GM06990 (cell line): ENCODE data around the gene HLA-DQA1.

Source experiments
- DNase-seq: peaks from one replicate; pipeline ENCODE4 v3.0.0-alpha.2; 2011; ENCODE audit not compliant: insufficient read length; ENCODE audit errors: extremely low read depth
- H3K27me3 ChIP-seq: replicated peaks from 2 replicates; pipeline ENCODE4 v1.6.0; 2011; ENCODE audit warnings: low read length; ENCODE audit not compliant: control insufficient read depth, insufficient read depth
- H3K36me3 ChIP-seq: 2 replicates; pipeline ENCODE4 v1.5.1; 2011; ENCODE audit warnings: low read length; ENCODE audit not compliant: control insufficient read depth, insufficient read depth
- H3K4me3 ChIP-seq: replicated peaks from 2 replicates; pipeline ENCODE4 v1.5.1; 2011; ENCODE audit warnings: low read depth, mild to moderate bottlenecking, control low read depth, low read length
- TF ChIP-seq, protein P1 (sequence below): IDR thresholded peaks from 2 replicates; pipeline ENCODE4 v1.5.1; 2011; ENCODE audit warnings: low read length, control low read depth, mild to moderate bottlenecking, inconsistent platforms; ENCODE audit not compliant: insufficient read depth, poor library complexity, severe bottlenecking

Gene HLA-DQA1

DNA sequence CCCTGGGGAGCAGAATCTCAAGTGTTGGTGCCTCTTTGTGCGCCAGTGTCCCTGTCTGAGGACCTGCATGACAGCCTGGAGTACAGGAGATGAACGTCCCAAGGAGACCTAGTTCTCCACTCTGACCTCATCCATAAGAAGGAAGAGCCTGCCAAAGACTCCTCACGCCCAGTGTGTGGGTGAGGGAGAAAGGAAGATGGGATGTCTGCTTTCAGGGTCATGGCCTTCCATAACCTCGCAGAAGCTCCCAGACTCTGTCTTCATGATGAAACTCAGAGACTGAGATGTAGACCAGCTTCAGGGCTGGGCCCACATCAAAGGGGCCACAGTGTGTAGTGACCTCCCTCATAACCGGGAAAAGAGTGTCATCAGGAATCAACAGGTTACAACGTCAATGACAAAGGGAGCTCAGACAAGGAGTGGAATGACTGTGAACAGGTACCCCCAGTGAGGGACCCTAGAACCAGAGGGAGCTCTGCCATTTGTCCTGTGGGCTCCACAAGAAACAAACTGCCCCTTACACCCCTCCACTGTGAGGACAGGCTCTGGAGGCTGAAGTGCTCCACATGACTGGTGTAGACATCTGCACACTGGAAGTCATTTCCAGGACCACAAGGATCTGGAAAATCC lies 21.2 kb downstream of the HLA-DQA1 start:
- no peak overlapping the region for H3K4me3 ChIP-seq
- no peak for DNase-seq
- TF ChIP-seq, protein P1, sequence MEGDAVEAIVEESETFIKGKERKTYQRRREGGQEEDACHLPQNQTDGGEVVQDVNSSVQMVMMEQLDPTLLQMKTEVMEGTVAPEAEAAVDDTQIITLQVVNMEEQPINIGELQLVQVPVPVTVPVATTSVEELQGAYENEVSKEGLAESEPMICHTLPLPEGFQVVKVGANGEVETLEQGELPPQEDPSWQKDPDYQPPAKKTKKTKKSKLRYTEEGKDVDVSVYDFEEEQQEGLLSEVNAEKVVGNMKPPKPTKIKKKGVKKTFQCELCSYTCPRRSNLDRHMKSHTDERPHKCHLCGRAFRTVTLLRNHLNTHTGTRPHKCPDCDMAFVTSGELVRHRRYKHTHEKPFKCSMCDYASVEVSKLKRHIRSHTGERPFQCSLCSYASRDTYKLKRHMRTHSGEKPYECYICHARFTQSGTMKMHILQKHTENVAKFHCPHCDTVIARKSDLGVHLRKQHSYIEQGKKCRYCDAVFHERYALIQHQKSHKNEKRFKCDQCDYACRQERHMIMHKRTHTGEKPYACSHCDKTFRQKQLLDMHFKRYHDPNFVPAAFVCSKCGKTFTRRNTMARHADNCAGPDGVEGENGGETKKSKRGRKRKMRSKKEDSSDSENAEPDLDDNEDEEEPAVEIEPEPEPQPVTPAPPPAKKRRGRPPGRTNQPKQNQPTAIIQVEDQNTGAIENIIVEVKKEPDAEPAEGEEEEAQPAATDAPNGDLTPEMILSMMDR = no peak
- no peaks in the 10 kb centered on the region for H3K27me3 ChIP-seq
- peaks cover 17% of the 10 kb centered on the region for H3K36me3 ChIP-seq

DNA sequence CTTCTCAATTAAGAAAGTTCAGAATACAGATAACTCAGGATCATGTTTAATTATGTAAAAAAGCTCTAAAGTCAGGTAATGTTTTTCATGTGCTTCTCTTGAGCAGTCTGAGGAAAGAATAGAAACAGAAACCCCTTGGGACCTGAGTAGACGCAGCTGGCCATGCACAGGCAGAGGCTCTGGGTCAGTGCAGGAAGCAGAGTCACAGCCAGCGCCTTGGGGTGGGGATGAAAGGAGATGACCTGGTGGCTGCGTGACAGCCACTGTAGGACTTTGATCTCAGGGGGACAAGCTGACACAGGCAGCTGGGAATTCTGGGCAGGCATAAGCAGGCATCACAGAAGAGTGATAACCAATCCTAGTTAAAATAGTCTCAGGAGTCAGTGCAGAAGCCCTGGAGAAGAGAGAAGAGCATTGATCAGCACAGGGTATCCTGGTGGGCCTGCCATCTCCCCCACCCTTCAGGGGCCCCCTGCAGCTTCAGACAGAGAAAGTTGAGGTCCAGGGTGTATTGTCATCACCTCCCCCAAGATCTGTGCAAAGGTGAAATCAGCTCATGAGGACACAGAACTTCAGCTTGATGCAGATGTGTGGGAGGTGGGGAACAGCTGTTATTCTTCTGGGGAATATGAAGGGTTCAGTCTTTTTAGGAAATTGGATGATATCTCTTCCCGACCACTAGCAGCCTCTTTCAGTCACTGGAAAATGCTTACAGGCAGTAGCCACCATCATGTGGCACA lies 22.8 kb downstream of the HLA-DQA1 start:
- DNase-seq = no peak
- H3K27me3 ChIP-seq = no peaks in the 10 kb centered on the region
- no peak overlapping the region for H3K4me3 ChIP-seq
- TF ChIP-seq, protein P1 = no peak
- H3K36me3 ChIP-seq = peaks cover 17% of the 10 kb centered on the region

DNA sequence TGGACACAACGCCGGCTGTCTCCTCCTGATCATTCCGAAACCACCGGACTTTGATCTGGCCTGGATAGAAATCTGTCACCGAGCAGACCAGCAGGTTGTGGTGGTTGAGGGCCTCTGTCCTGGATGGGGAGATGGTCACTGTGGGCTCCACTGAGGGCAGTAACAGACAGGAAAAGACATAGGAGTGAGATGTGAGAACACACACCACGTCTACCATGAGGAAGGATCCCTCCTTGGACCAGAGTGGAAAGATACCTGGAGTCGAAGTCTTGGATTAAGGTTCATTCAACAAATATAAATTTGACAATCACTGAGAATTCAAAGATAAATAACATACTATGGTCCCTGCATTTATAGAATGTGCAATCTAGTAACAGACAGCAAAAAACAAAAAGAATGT lies 24.9 kb downstream of the HLA-DQA1 start:
- TF ChIP-seq, protein P1 = no peak
- no peak overlapping the region for H3K4me3 ChIP-seq
- H3K36me3 ChIP-seq = peaks cover 17% of the 10 kb centered on the region
- H3K27me3 ChIP-seq = no peaks in the 10 kb centered on the region
- no peak for DNase-seq

DNA sequence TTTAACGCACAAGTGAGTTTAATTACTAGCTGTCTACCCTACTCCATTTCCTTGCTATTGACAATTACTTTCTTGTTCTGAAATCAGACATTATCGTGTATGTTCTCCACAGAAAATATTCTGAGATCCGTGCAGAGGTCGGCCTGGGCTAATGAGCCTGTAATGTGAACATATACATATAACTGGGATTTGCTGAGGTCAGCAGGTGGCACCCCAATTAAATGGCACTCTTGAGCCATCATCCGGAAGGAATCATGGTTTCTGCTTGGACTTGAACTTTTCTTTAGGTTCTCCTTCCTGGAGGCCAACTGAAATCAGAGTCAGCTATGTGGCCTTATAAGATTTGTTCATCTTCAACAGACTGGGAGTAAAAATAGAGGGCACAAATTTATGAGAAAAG lies 25.6 kb downstream of the HLA-DQA1 start:
- Histone ChIP-seq H3K4me3 (peak overlapping the region; percentile 81), H3K36me3 (peaks cover 17% of the 10 kb centered on the region), H3K27me3 (no peaks in the 10 kb centered on the region)
- no peak for DNase-seq
- TF ChIP-seq, protein P1 = no peak

DNA sequence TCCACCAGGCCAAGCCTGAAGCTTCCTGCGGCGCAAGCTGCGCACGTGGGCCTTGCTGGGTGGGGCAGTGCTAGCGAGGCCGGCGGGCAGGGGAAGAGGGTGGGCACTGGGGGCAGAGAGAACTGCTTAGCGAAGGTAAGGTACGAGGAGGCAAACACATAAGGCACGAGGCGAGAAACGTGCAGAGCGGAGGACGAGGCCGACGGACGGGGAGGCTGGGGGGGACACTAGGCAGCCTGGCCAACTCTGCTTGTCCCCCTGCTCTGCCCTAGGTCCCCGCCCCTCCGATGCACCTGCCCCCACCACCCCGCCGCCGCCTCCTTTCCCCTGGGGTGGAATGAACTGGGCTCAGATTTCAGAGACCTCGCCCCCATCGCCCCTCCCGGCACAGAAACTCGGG lies 27.1 kb downstream of the HLA-DQA1 start:
- no peaks in the 10 kb centered on the region for H3K27me3 ChIP-seq
- H3K4me3 ChIP-seq = peak overlapping the region; percentile 81

More for the DNA sequence above, 27.1 kb downstream of the HLA-DQA1 start:
- peaks cover 12% of the 10 kb centered on the region for H3K36me3 ChIP-seq
- TF ChIP-seq, protein P1 = no peak
- DNase-seq = peak; percentile 56
